Stimulated activated CD4-positive, alpha-beta T cell treated with anti-CD3 and anti-CD28 coated beads, Interleukin-2, amount 100 ng/mL, for 4 hours (primary cell): ENCODE measurements around the gene SDK2.

Experiments
- DNase-seq: peaks from one replicate; pipeline ENCODE4 v3.0.0-alpha.2; 2020; ENCODE audit warnings: low read depth

SDK2 gene

DNA sequence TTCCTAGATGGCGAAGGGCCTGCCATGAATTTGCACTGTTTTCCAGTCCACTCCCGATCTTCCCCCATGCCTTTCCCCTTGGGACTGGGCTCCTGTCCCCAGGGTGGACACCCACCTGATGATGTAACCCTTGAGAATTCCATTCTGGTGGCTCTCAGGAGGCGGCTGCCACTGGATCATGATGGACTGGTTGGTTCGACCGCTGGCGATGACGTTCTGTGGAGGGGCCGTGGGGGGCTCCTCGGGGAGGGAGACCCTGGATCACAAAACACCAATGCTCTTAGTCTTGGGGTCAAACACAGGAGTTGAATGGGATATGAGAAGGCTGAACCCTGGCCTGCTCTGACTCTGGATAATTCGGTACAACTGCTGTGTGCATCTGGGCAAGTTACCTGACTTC is 225.2 kb downstream of the SDK2 start:
- DNase-seq, result no peak

DNA sequence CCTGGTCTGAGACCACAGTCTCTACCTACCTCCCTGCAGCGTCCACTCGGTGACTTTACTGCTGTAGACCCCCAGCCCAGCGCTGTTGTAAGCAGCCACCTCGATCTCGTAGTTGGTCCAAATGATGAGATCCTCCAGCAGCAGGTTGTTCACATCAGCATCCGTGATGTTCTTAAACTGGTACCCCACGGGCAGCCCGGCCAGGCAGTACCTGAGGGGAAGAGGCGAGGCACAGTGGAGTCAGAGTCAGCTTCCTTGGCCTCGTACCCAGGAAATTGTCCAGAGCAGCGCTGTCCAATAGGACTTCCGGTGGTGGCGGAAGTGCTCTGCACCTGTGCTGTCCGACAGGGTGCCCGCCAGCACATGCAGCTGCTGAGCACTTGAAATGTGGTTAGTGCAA is 228.5 kb downstream of the SDK2 start:
- DNase-seq, result no peak

- no peak for DNase-seq
Observed at GRCh38 chr17:73414171-73414955, 229.9 kb downstream of the SDK2 start.

DNA sequence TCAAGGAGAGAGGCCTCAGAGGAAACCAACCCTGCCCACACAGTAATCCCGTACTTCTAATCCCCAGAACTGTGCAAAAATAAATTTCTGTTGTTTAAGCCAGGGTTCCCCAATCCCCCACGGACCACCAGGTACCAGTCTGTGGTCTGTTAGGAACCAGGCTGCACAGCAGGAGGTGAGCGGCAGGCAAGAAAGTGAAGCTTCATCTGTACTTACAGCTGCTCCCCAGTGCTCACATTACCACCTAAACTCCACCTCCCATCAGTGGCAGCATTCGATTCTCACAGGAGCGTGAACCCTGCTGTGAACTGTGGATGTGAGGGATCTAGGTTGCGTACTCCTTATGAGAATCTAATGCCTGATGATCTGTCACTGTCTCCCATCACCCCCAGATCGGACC is 231.3 kb downstream of the SDK2 start:
- DNase-seq, result no peak

GRCh38 chr17:73411313-73411747 is 232.9 kb downstream of the SDK2 start:
- no peak for DNase-seq

DNA sequence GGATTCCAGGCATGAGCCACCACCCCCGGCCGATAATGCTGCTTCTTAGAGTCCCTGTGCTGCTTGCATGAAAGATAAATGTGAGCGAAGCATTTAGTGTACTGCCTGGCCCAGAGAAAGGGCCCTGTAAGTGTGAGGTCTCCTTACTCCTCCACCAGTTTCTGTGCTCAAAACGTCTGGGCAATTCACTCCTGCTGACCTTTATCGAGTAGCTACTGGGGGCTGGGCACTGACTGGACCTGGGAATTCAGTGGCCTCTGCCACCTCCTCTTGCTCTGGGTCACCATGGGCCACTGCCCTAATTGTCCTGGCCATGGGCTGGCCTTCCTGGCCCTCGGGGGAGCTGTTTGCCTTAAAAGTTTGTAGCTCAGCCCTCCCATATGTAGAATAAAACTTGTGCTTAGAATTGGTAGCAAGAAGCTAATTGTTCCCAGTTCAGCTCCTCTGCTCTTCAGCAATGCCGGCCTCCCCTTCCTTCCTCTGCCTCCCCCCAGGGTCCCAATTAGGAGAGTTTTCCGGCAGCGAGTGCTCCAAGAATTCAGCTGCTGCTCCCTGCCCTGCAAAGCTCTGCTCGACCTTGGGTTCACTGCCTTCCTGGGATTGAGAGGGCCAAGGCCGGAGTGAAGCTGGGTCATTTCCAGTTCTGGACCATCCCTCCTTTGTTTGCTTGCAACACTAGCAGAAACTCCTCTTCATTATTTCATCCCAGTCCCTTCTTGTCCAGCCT is 233.5 kb downstream of the SDK2 start:
- no peak for DNase-seq

GRCh38 chr17:73404246-73404645 is 240.0 kb downstream of the SDK2 start:
- no peak for DNase-seq

- DNase-seq, result no peak
Observed at GRCh38 chr17:73402466-73402865, 241.8 kb downstream of the SDK2 start.

- DNase-seq, result no peak
Observed at GRCh38 chr17:73401911-73402310, 242.3 kb downstream of the SDK2 start.

DNA sequence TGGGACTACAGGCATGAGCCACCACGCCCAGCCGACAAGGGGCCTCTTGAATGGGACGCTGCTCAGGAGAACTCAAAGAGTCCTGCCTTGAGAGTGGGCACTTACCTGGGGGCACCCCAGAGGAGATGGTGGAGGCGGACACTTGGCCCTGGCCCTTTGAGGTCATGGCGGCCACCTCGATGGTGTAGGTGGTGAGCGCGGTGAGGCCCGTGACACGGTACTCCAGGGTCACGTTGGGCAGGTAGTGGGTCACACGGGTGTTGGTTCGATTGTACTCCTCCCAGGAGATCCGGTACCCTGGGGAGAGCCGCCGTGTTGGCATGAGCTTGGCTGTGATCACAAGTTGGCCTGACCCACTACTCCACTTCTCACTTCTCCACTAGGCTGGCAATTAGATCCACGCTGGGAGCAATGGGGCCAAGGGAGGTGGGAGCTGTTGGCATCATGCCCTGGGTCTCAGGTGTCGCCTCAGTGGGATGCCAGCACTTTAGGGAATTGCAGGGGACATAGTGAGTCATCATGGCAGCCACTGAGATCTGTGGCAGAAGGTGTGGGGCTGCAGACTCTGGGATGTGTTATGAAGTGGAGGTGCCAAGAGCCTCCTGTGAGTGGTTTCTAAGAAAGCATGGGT is 243.2 kb downstream of the SDK2 start:
- DNase-seq, result no peak

DNA sequence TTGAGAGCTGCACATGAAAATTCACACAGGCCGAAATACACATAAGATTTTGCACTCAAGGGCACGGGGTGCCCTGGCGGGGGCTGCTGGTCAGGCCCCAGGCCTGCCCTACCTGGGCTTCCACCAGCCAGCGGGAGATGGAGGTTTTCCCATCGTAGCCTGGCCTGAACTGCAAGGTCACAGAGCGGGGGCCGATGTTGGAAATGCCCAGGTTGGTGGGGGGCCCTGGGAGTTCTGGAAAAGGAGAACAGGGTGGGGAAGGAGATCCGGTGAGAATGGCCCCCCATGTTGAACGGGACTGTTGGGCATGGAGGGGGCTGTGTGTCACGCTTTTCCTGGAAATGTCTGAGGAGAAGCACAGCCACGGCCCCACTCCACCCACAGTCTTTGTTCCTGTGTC is 245.2 kb downstream of the SDK2 start:
- DNase-seq, result no peak

DNA sequence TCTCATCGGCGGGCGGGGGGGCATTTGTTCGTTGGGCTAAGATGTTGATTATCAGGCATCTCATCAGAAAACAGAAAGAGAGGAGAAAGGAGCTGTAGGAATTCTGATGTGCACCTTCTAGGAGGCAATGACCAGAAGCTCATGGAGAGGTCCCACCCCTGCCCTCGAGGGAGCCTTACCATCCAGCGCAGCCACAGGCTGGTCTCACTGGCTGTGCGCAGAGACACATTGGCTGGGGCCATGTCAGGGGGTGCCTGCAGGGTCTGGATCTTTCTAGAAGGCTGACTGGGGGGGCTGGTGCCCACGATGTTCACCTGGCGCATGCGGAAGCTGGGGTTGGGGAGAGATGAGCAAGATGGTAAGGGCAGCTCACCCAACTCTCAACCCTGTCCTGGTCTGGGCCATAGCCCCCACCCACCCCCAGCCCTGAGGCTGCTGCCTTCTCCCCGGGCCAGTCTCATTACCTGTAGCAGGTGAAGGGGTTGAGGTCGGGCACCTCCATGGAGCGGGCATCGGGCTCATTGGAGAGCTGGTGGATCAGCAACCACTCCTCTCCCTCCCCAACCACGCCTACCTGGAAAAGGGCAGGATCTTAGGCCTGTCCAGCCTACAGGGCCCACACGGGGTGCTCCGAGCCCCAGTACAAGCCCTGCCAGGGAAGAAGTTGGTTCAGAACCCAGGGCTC is 246.2 kb downstream of the SDK2 start:
- DNase-seq, result no peak

- no peak for DNase-seq
Observed at GRCh38 chr17:73397278-73397826, 246.9 kb downstream of the SDK2 start.

GRCh38 chr17:73396431-73397277 is 247.6 kb downstream of the SDK2 start:
- no peak for DNase-seq

- DNase-seq, result no peak
Observed at GRCh38 chr17:73394512-73395450, 249.5 kb downstream of the SDK2 start.

GRCh38 chr17:73393962-73394361 is 250.3 kb downstream of the SDK2 start:
- DNase-seq, result no peak

DNA sequence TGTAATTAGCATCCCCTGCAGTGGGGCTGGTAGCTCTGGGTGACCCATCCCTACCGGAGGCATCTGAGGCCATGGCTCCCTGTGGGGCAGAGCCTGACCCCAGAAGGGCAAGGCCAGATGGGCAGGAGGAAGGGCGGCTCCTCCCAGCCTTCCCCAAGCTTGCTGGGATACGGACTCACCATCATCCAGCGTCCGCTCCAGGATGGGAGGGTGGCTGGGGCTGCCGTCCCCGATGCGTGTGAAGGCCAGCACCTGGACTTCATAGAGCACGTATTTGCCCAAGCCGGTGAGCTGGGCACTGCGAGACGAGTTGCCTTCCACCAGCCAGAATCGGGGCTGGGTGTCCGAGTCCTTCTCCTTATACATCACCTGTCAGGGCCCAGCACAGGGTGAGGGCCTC is 250.9 kb downstream of the SDK2 start:
- DNase-seq, result no peak

GRCh38 chr17:73391331-73392265 is 252.6 kb downstream of the SDK2 start:
- no peak for DNase-seq

- no peak for DNase-seq
Observed at GRCh38 chr17:73390851-73391250, 253.4 kb downstream of the SDK2 start.
